ENCODE results near the gene LEF1. TPM values are rescaled to one million over a fixed set of nuclear protein-coding genes. Genes with fewer than 3 reads are reported as not detected.

Gene LEF1
- total RNA-seq, 1 experiment from 2014 or later: 0.10 TPM

DNA sequence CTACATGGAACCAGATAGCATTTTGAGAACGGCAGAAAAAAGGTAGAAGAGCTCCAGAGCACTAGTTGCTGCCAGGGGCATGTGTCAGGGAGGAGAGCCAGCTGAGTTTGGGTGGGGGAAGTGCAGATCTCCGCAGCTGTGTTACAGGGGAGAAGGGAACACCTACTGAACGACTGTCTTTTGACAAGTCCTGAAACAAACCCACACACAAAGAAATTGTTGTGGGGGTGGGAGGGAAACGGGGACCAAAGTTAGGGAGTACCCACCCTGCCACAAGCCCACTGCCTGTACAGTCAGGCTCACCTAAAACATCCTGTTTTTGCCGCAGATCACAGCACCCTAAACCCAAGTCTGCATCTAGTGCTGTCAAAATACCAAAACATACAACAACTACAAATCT, 55.5 kb downstream of the LEF1 start:
- DNase-seq (ENCODE audit: low spot score): no peak

DNA sequence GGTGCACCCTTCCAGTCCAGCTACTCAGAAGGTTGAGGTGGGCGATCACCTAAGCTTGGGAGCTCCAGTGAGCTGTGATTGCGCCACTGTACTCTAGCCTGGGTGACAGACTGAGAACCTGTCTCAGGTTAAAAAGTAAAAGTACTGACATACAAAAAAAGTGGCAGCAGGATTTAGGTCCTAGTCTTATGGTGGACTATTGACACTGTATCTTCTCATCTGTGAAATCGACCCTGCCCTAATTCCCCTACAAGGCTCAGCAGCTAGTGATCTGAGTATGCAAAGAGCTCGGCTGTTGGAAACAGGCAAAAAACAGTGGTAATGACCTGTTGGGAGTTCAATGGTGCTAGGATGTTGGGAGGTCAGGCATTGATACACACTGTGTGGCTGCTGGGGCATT, 57.0 kb downstream of the LEF1 start:
- DNase-seq (ENCODE audit: low spot score): no peak

DNA sequence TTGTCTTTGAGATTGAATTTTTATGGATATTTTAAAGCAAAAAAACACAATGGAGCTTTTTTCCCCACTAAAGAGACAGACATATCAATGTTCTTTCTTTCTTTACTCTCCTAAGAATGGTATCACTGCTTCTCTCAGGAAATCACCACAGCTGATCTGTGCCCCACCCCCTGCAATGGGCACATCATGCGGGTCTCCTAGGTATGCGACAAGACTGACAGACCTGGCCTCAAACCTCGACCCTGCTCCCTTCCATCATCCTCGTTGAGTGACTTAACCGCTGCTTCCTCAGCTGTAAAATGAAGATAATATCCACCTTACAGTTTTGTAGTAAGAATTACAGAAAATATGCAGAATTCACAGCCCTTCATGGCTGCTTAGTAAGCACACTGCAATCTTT, 58.3 kb downstream of the LEF1 start:
- DNase-seq (ENCODE audit: low spot score): no peak

DNA sequence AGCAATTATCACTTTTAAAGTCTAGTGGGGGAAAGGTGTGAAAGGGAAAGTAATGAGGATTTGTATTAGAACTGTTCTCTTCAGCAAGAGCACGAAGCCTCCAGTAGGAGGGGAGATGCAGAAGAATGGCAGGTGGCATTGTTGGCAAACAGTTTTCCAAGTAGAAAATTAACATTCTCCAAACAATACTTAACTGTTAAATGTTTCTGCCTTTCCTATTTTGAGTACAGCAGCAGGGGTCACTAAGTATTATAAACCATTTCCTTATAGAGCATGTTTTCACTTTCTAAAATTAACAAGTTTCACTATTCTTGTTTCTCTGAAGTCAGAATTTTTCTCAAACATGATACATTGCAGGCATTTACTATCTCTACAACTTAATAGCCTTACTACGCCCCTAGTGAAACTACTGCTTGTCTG, 58.7 kb downstream of the LEF1 start:
- no peak for DNase-seq (ENCODE audit: low spot score)

DNA sequence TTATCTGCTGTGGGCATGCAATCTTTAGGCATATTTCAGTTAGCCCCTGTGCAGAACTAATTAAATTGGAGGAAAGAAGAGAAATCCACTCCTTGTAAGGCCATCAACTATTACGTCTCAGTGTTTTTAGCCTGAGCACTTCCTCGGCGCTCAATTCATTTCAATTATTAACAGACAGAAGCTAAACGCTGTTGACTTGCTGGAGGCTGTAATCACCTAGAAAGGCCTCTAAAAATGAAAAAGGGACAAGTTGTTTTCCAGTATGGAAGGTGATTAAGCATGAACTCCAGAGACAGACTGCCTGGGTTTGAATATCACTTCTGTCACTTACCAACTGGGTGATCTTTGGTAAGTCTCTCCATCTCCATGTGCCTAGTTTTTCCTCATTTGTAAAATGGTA, 59.6 kb downstream of the LEF1 start:
- no peak for DNase-seq (ENCODE audit: low spot score)

DNA sequence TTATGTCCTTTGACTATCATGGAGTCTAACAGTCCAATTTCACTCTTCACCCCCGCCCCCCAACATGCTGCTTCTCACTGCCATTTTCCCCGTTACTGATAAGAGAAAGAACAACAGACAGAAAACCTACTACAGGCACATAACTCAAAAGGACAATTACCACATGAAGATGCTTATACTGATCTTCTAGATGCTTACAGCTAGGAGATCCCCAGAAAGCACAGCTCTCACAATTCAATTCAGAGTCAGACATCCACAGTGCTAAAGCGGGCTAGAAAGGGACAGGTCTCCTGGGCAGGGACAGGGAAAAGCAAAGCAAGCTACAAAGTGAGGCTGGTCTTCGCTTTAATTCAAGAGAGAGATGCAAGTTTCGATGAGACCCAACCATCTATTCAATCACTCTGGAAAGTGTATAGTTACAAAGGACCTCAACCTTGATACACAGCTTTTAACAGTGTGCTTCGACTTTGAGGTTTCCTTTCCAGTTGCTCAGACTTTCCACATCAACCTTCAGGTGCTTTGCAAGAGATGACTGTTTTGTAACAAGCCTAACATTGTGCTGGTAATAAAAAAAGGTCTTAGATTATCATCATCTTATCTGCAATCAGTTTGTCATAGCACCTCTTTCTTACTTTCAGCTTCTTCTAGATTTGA, 60.9 kb downstream of the LEF1 start:
- no peak for DNase-seq (ENCODE audit: low spot score)

DNA sequence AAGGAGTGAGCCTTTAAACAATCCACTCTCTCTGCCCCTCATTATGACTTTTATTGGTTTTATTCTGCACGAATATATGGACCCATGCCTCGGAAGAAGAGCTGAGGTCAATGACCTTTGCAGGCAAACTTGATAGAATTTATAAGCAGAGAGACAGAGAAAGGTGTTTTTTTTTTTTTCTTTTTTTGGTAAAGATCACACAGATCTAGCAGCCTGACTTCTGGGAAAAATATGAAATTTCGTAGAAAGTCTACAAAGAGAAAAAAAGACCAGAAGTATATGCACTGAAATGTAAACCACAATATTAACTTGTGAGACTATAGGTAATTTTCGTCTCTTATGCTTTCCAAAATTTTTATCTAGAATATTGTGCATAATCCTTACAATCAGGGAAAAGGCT, 61.6 kb downstream of the LEF1 start:
- no peak for DNase-seq (ENCODE audit: low spot score)

DNA sequence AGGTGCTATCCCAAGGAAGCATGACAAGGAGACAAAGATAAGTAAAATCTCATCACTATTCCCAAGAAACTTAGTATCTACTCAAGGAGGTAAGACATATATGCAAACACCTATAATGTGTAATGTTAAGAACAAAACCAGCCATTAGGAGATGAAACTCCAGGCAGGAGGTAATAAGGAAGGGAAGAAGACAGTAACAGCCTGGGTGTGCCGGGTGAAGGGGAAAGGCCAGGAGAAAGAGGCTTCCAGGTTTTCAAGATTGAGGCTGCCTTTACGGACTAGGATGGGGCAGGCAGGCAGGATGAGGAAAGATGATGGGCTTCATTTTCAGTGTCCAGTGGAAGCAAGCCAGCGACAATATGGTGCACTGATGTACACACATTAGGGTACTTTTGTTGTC, 62.5 kb downstream of the LEF1 start:
- DNase-seq (ENCODE audit: low spot score): no peak

DNA sequence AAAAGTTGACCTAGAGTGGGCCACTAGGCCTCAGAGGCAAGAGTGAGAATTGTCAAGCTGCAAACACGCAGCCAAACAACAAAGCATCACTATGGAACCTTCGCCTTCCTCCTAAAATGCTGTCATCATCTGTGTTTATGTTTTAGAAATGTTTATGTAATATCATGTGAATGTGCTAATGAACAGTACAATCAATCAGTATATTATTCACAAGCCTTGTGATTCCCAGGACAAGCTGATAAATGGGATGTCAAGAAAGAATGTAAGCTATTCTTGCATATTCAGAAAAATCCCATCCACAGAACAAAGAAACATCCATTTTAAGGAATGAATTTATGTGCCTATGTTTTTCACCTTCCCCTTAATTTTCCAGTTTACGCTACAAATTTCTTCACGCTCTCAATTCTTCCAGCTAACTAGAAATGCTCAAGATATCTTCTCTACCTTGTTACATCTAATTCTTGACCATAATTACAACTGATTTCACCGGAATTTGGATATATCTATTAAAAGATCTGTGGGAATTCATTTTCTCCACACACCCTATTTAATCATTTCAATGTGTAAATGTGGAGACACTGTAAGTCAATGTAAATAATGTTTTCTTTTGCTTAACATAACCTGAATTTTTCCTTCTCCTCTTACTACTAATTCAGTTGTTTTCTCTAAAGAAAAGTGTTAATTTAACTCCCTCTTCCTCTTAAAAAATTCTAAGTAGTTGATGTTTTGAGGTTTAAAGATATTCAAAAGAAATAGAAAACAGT, 65.5 kb downstream of the LEF1 start:
- no peak for DNase-seq (ENCODE audit: low spot score)

DNA sequence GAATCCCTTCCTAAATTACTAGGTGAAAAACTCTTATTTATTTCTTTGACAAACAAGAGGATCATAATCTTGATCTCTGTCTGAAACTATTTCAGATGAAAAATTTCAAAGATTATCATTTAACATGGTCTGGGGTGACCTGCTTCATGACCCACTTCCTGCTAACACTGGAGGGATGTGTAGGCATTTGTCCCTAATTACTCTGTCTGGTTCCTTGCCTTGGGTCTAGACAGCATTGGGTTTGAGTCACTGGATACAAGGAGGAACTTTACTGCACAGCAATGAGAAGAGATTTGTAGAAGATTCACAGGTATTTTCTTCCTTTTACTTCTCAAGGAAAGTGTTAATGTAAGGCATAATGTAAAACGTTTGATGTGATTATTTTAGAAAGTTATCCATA, 67.9 kb downstream of the LEF1 start:
- DNase-seq (ENCODE audit: low spot score): no peak

DNA sequence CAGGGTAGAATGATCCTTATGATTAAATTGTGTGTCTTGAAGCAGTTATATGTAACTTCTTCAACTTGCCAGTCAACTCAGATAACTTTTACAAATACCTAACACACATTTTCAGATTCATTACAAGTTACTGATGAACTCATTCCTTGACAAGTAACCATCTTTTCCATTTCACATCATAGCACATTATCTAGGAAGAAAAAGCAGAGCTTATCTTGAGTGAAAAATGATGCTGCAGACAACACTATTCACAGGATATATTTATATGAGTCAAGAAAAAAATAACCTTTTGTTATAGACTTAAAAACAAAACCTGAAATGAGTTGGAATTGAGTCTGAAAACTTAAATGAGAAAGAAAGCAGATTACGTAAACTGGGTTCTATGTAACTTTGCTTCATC, 68.9 kb downstream of the LEF1 start:
- DNase-seq (ENCODE audit: low spot score): no peak

DNA sequence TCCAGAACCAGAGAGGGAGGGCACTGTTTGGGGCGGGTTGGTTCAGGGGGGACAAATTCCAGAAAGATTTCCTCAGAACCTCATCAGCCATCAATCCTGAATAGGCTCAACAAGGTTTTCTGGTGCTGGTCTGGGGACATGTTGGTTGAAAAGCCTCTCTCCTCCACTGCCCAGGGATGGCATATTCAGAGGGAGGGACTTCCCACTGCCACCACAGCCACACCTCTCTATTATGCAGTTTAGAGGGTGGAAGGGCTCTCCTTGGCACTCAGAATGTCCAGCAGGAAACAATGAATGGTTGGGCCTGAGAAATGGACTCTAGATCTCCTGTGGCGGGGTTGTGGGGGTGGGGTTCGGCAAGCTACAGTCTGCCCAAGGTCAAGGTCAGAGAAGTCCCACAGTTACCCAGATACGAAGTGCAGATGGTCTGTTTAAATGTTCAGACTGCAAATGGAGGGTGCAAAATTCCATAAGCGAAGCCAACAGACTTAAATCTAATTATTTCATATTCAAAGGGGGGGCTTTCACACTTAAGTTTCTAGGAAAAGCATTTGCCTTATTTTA, 70.7 kb downstream of the LEF1 start:
- no peak for DNase-seq (ENCODE audit: low spot score)

DNA sequence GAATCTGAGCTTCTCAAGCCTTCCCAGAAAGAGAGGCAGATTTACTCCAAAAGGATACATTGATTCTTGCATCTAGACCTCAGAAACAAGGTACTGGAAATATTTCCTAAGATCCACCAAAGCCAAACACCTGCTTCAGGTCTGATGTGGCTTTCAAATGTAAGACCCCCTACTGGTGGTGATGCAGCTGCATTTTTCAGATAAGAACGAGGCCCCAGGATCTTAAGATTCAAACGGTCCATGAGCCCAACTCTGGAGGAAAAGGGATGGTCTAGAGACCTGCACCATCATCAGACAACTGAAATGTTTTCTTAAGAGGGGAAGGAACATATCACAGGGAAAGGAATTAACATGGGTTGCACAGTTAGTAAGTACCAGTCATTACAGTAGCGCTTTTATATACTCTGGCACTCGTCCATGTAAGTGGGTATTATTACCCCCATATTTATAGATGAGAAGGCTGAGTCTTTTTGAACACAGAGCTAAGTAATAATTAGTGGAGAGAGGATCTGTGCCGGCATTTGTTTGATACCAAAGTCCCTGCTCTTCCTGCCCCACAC, 73.7 kb downstream of the LEF1 start:
- DNase-seq (ENCODE audit: low spot score): no peak

DNA sequence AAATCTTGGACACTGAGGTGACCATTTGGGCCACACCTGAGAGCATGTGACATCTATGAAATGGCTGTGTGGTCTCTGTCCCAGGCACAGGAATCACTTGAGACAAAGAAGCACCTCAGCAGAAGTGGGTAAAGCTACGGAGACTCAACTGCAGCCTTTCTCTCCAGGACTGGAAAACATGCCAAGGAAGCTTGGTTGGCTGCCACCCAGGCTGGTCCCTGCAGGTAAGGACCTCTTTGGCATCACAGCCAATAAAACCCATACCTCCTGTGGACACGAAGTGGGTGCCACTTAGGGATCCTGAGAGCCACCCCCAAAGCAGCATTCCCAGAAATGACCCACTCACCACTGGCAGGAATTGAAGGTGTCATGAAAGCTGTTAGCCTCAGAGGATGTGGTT, 74.6 kb downstream of the LEF1 start:
- DNase-seq (ENCODE audit: low spot score): no peak

DNA sequence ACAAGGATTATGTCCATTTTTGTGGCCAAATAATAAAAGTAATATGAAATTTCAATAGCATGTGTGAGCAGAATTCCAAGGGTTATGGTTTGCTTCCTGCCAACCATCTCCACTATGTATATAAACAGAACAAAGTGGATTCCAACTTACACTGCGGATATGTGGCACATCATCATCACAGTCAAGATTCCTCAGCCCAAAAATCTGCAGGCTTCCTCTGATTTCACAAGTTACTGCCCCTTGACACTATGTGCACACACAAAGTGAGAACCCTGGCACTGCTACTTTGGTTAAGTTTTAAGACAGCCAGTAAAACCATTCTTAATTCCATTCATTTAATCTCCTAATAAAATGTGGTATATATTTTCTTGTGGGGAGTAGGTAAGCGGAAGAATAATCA, 76.4 kb downstream of the LEF1 start:
- DNase-seq (ENCODE audit: low spot score): no peak

DNA sequence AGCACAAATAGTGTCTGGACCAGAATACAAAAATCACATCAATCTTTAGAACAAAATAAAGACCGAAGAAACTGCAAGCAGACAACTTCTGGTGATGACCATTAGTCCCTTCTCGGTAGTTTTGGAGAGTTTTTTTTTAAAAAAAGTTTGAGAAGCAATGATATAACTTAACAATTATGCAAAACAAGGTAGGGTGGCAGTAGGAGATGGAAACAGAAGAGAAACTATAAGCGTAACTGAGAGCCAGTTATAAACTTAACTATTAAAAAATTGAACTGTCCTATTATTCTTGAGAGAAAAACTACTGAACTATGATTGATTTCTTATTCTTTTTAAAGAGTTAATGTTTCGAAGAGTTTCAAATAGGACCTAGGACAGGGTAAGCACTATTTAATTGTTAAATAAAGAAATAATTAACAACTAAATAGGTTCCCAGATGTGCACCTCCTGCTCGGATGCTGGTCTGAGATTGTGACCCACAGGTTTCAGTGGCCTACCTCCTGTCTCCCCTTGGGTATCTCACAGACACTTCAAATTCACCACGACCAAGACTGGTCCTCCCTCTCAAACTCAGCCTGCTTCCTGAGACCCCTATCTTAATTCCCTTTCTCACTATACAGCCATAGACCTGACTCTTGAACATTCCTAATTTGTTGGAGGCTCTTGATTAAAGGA, 81.3 kb downstream of the LEF1 start:
- DNase-seq (ENCODE audit: low spot score): no peak

DNA sequence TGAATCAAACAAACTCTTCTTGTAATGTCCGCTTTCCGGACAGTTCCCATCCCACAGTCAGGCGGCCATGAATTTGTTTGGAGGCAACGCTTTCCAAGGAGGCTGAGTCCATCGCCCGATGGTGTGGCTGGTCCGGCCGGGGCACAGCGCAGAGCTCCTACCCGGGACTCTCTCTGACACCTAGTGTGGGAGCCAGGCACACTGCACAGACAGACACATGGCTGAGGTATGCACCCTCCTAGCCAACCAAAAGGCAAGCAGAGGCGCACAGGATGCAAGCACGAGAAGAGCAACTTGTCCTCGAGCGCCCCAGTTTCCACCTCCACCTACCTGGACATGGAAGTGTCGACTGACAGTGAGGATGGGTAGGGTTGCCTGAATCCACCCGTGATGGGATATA, 87.5 kb downstream of the LEF1 start:
- no peak for DNase-seq (ENCODE audit: low spot score)

DNA sequence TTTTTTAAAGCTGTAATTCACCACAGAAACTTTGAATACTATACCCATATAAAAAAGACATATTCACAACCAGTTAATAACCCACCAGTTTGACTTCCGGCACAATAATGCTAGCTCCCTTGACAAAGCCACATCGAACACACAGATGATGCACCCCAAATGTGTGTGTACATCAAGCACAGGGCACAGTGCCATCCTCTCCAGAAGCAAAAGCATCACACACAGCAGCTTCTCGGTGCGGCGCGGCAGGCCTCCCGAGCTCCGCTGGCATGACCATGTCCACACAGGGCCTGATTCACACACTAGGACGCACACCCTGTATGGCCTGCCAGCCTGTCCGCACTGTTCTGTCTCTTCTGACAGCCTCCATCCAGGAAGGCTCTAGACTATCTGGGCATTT, 88.0 kb downstream of the LEF1 start:
- no peak for DNase-seq (ENCODE audit: low spot score)

DNA sequence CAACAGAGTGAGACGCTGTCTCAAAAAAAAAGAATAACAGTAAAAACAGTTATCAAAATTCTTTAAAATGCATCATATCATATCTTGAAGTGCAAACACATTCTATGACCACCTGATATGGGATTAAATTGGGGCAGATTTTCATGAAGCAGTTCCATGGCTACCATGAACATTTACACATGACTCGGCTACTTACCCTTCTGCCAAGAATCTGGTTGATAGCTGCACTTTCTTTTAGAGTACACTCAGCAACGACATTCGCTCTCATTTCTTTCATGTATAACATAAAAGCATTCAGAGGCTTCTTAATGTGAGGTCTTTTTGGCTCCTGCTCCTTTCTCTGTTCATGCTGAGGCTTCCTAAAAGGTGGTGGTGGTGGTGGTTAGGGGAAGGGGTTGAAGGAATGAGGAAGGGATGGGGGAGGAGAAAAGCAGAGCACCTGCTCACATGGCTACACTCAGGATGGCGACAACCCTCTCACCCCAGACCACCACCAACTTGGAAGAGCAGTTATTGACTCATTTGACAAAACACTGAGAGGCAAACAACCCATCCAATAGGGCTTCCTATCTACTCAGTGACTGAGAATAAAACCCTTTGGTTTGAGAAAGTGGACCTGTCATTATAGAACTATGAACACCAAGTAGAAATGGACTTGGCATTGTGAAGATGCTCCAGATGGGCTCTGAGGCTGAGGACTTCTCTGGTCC, 90.6 kb downstream of the LEF1 start:
- no peak for DNase-seq (ENCODE audit: low spot score)

DNA sequence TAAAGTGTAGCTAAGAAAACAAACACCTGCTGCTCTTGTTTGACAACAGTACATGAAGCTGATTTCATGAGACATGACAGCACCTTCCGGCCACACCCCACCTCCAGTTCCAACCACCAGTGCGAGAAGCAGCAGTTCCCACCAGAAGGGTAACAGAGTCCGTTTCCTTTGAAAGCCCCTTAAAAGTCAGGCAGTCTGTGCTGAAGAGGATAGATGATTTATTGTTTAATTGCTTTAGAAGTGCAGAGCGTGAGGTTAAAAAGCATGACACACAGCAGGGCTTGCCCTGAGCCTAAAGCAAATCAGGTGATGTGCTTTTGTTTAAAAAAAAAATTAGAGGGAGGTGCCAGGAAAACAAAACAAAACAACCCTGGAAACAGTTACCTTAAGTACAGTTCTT, 96.4 kb downstream of the LEF1 start:
- peak; percentile 12 for DNase-seq (ENCODE audit: low spot score)

DNA sequence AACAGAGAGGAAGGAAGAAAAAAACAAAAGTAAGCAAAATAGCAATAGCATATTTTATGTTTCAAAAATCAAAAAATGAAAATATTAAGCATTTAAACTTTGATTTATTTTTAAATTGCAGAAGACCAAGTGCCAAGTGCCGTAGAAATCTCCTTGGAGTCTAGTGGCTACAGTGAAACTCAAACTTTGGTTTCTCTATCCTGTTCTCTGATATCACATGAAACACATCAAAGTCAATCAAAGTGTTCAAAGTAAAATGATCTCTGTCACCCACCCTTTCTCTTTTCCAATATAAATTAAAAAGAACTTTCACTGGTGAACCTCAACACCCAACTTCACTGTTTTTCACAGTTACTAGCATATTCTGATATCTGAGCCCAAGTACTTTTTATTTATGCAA, 98.0 kb downstream of the LEF1 start:
- no peak for DNase-seq (ENCODE audit: low spot score)

DNA sequence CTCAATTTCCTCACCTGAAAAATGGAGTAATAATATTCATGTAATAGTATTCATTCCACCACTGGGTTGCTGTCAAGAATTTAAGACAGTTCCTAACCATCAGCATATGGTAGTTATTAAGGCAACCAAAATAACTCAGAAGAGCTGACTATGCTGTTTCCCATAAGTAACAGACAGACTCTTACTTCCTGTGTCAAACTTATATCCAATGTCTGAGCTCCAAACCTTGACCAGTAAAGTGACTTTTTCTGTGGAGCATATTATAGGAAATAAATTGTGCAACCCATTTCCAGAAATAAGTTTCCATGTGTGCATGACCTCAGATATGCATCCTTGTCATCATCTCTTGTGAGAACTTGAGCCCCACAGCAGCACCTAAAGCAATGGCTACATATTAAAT, 100.3 kb downstream of the LEF1 start:
- no peak for DNase-seq (ENCODE audit: low spot score)

Measured in HT-29 (cell line).